T-helper 1 cell treated with Interleukin-12 subunit alpha and Interleukin-12 subunit beta and Interleukin-4 antibody, amounts not matched to agents 30 ng/mL and 1 ng/mL, for 36 hours (primary cell): ENCODE measurements around the gene MED25. TPM values are rescaled to one million over a fixed set of nuclear protein-coding genes. Genes with fewer than 3 reads are reported as not detected.

Source experiments
- intact Hi-C: fragments of 100-400 bp; cut with micrococcal nuclease; formaldehyde crosslinking; loops from one replicate; pipeline ENCODE4 v1.15.1; 2024
- total RNA-seq: library from RNA; stranded (reverse); gene quantifications from 2 replicates; pipeline ENCODE4 v1.2.3, GENCODE V29; 2022

The MED25 gene
- total RNA-seq, 1 donor from 2014 or later, result 57.8 TPM

- intact Hi-C loops, result no loop called here
These were observed 19.5 kb upstream of the MED25 start for GRCh38 chr19:49798574-49798973.

DNA sequence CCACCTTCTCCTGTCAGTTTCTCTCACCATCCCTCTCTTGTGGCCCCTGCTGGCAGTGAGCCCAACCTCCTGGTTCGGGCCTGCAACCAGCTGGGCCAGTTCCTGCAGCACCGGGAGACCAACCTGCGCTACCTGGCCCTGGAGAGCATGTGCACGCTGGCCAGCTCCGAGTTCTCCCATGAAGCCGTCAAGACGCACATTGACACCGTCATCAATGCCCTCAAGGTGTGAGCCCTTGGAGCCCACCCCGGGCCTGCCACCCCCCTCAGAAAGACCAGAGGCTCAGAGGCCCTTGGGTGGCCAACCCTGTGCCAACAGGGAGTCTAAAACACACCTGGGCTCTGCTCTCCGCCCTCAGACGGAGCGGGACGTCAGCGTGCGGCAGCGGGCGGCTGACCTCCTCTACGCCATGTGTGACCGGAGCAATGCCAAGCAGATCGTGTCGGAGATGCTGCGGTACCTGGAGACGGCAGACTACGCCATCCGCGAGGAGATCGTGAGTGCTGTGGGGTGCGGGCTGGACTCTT, 18.8 kb upstream of the MED25 start:
- intact Hi-C loops, result no loop called here

DNA sequence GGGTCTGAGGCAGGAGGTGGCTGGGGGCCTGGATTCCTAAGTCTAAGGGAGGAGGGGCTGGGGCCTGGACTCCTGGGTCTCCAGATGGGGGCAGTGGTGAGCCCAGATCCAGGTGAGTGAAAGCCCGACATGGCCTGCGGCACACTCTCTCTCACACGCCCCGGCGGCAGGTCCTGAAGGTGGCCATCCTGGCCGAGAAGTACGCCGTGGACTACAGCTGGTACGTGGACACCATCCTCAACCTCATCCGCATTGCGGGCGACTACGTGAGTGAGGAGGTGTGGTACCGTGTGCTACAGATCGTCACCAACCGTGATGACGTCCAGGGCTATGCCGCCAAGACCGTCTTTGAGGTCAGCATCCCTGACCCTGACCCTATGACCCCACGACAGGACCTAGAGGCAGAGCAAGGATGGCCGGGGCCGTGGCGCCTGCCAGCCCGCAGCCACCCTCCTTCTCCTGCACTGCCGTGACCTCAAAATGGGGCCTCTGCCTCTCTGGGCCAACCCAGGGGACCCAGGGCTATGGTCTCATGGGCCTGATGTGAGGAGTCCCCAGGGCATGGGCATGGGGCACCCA, 18.2 kb upstream of the MED25 start:
- intact Hi-C loops, result no loop called here

DNA sequence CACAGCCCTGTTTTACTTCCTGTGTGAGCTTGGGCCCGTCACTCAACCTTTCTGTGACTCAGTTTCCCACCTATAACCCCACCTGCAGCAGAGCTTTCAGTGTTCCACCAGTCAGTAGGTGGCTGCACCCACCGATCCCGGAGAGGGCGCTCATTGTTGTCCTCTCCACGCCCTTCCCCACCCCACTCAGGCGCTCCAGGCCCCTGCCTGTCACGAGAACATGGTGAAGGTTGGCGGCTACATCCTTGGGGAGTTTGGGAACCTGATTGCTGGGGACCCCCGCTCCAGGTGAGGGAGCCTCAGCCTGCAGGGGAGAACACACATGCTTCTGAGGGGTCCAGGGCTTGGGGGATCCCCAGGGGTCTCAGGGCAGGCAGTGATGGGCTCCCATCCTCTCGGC, 17.3 kb upstream of the MED25 start:
- intact Hi-C loops, result no loop called here

DNA sequence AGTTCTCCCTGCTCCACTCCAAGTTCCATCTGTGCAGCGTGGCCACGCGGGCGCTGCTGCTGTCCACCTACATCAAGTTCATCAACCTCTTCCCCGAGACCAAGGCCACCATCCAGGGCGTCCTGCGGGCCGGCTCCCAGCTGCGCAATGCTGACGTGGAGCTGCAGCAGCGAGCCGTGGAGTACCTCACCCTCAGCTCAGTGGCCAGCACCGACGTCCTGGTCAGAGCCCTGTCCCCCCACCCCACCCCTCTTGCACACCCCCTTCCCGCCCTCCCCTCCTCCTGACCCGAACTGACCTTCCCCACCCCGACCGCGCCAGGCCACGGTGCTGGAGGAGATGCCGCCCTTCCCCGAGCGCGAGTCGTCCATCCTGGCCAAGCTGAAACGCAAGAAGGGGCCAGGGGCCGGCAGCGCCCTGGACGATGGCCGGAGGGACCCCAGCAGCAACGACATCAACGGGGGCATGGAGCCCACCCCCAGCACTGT, 16.6 kb upstream of the MED25 start:
- intact Hi-C loops, result no loop called here

DNA sequence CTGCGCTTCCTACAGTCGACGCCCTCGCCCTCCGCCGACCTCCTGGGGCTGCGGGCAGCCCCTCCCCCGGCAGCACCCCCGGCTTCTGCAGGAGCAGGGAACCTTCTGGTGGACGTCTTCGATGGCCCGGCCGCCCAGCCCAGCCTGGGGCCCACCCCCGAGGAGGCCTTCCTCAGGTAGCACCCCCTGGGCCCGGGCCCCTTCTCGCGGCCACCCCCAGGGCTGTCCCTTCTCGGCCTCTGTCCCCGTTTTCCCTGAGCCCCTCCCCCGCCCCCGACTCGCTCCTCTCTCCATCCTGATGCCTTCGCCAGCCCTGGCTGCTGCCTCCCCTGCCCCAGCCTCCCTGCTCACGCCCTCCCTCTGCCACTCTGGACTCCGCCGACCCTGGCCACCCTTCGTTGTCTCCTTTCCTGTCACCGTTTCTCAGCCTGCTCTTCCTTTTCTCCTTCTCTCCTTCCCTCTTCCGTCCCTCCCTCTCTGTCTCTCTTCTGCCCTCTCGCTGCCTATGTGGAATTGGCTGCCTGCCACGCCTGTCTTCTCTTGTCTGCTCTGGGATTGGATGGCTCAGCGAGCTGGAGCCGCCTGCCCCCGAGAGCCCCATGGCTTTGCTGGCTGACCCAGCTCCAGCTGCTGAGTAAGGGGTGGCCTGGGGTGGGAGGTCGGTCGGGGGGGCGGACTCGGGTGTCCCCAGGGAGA, 16.0 kb upstream of the MED25 start:
- intact Hi-C loops, result no loop called here

DNA sequence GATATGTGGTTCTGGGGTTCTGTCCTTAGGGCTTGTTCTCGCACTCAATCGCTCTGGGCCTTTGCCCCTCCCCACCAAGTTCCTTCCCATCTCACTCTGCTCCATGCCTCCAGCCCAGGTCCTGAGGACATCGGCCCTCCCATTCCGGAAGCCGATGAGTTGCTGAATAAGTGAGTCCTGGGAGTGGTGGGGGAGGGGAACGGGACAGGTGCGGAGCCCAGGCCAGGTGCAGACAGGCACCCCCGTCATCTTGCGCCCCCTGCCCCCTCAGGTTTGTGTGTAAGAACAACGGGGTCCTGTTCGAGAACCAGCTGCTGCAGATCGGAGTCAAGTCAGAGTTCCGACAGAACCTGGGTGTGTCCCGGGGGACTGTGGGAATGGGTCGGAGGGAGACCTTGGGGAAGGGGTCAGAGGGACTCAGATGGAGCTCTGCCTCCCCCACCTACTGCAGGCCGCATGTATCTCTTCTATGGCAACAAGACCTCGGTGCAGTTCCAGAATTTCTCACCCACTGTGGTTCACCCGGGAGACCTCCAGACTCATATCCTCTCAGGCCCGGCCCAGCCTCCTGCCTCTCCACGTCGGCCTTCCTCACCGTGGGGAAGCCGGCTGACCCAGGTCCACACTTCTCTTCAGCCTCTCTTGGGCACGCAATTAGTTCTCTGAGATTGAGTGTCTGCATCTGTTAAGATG, 15.1 kb upstream of the MED25 start:
- intact Hi-C loops, result no loop called here

GRCh38 chr19:49803529-49803856, 14.6 kb upstream of the MED25 start:
- intact Hi-C loops, result no loop called here

GRCh38 chr19:49805822-49806619, 12.1 kb upstream of the MED25 start:
- intact Hi-C loops, result no loop called here

DNA sequence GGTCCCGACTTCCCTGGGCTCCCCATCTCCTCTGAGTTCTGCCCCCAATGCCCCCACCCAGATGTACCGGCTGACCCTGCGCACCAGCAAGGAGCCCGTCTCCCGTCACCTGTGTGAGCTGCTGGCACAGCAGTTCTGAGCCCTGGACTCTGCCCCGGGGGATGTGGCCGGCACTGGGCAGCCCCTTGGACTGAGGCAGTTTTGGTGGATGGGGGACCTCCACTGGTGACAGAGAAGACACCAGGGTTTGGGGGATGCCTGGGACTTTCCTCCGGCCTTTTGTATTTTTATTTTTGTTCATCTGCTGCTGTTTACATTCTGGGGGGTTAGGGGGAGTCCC, 11.5 kb upstream of the MED25 start:
- intact Hi-C loops, result no loop called here

GRCh38 chr19:49807058-49807903, 10.8 kb upstream of the MED25 start:
- intact Hi-C loops, result no loop called here

DNA sequence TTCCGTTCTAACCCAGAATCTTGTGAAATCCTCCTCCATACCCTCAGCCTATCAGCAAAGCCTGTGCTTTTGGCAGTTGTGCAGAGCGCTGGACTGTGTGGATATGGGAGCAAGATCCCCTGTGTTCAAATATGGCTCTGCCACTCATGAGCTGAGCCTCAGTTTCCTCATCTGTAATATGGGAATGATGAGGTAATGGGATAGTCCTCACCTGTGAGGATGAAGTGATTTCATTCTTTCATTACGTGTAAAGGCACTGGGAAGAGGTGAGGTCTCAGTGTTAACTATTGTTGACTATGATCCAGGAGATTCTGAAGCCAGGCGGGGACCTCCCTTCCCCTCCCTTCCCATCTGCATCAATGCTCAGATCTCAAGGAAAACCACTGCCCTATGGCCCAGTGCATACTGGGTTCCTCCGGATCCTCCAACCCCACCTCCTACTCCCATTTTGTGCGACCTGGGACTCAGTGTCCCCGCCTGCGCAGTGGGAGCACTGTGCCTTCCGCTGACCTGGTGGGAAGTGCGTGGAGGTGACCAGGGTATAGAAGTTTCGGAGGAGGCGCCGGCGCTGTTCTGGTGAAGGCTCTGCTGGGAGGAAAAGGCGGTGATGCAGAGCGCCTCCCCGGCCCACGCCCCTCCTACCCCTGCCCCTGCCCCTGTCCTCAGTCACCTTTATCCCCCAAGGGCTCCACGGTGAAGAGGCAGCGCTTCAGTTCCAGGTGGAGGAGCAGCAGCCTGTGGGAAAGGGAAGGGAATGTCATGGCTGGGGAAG, 10.0 kb upstream of the MED25 start:
- intact Hi-C loops, result loop anchor here (1.0 kb wide), 2 partner anchors 42 to 218 kb away; no protein-coding TSS in a partner anchor

- intact Hi-C loops, result loop anchor here (1.0 kb wide), 2 partner anchors 42 to 218 kb away; no protein-coding TSS in a partner anchor
These were observed 9.4 kb upstream of the MED25 start for GRCh38 chr19:49808711-49809159.

GRCh38 chr19:49809160-49809940, 8.7 kb upstream of the MED25 start:
- intact Hi-C loops, result no loop called here

DNA sequence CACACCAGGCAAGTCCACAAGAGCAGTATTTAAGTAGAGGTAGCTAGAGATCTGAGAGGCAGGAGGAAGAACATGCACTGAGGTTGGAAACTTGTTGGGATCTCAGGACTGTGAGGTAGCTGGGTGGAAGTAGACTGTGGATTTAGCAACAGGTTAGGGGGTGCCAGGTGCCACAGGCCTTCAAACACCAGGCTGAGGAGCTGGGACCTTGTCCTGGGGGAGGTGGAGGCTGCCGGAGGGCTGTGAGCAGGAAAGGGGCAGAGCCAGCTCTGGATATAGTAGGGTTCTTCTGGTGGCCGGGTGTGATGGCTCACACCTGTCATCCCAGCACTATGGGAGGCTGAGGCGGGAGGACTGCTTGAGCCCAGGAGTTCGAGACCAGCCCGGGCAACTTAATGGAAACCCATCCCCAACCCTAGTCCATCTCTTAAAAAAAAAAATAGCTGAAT, 8.1 kb upstream of the MED25 start:
- intact Hi-C loops, result loop anchor here (5.0 to 10.0 kb wide), 2 partner anchors 175 to 358 kb away; partner anchors contain the start of genes ALDH16A1 and PIH1D1

DNA sequence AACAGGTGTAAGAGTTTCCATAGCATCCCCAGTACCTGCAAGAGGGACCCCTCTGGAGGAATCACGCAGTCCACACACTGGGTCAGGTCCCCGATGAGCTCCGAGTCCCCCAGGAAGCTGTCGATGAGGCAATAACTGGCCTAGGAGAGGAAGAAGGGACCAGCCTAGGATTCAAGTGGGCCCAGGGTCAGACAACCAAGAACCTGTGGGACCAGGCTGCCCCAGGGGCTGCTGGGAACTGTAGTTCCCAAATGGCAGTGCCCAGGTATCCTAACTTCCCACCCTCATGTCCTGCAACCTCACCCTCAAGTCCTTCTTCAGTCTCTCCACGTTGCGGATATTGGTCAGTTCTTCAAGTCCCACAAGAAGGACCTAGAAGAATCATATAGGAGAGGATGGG, 6.8 kb upstream of the MED25 start:
- intact Hi-C loops, result loop anchor here (5.0 to 10.0 kb wide), 2 partner anchors 173 to 359 kb away; partner anchors contain the start of genes ALDH16A1 and PIH1D1

GRCh38 chr19:49812452-49812996, 5.6 kb upstream of the MED25 start:
- intact Hi-C loops, result loop anchor here (2.0 to 10.0 kb wide), 4 partner anchors 148 to 360 kb away; partner anchors contain the start of genes ALDH16A1, BCL2L12, IRF3 and PIH1D1
